H9 (cell line): ENCODE results near the gene ZNF570. TPM values are rescaled to one million over a fixed set of nuclear protein-coding genes. Genes with fewer than 3 reads are reported as not detected.

Source experiments
- DNase-seq: peaks from one replicate; pipeline ENCODE4 v3.0.0-alpha.2; 2017
- H2AFZ ChIP-seq: one replicate; pipeline ENCODE4 v1.6.1; 2013; ENCODE audit warnings: mild to moderate bottlenecking, low read length, control low read depth, moderate library complexity
- H2AK5ac ChIP-seq: 2 replicates; pipeline ENCODE4 v1.6.1; 2013; ENCODE audit warnings: low read length, control low read depth, mixed read lengths; ENCODE audit not compliant: insufficient read length
- H2BK120ac ChIP-seq: one replicate; pipeline ENCODE4 v1.6.1; 2013; ENCODE audit warnings: low read depth, mild to moderate bottlenecking, low read length, control low read depth, inconsistent platforms; ENCODE audit not compliant: poor library complexity, severe bottlenecking
- H2BK12ac ChIP-seq: 2 replicates; pipeline ENCODE4 v1.6.1; 2013; ENCODE audit warnings: low read length, control low read depth, mixed read lengths, low read depth; ENCODE audit not compliant: insufficient read length
- H2BK15ac ChIP-seq: 2 replicates; pipeline ENCODE4 v1.6.1; 2013; ENCODE audit warnings: low read depth, low read length, control low read depth
- H2BK20ac ChIP-seq: one replicate; pipeline ENCODE4 v1.6.1; 2013; ENCODE audit warnings: low read depth, mild to moderate bottlenecking, low read length, control low read depth, inconsistent platforms; ENCODE audit not compliant: poor library complexity, severe bottlenecking
- H2BK5ac ChIP-seq: 2 replicates; pipeline ENCODE4 v1.6.1; 2013; ENCODE audit warnings: low read length, control low read depth, mixed read lengths; ENCODE audit not compliant: insufficient read length
- H3K14ac ChIP-seq: 2 replicates; pipeline ENCODE4 v1.6.1; 2013; ENCODE audit warnings: low read length, control low read depth; ENCODE audit not compliant: insufficient read depth
- H3K18ac ChIP-seq: 2 replicates; pipeline ENCODE4 v1.6.1; 2013; ENCODE audit warnings: low read depth, mild to moderate bottlenecking, mixed read lengths, low read length, control low read depth; ENCODE audit not compliant: insufficient read length
- H3K23ac ChIP-seq: 2 replicates; pipeline ENCODE4 v1.6.1; 2013; ENCODE audit warnings: low read length, control low read depth, mixed read lengths, low read depth; ENCODE audit not compliant: insufficient read length
- H3K23me2 ChIP-seq: 2 replicates; pipeline ENCODE4 v1.6.1; 2013; ENCODE audit warnings: low read depth, mild to moderate bottlenecking, mixed read lengths, low read length, control low read depth; ENCODE audit not compliant: insufficient read length, poor library complexity, severe bottlenecking
- H3K27ac ChIP-seq: 2 replicates; pipeline ENCODE4 v1.5.1; 2013; ENCODE audit warnings: low read length, control low read depth, mixed read lengths, low read depth; ENCODE audit not compliant: insufficient read length
- H3K27me3 ChIP-seq: 2 replicates; pipeline ENCODE4 v1.6.1; 2013; ENCODE audit warnings: low read length, control low read depth, inconsistent platforms; ENCODE audit not compliant: insufficient read depth
- H3K4ac ChIP-seq: 2 replicates; pipeline ENCODE4 v1.6.1; 2013; ENCODE audit warnings: low read depth, mild to moderate bottlenecking, control low read depth, inconsistent platforms, low read length, moderate library complexity
- H3K4me1 ChIP-seq: 2 replicates; pipeline ENCODE4 v1.6.1; 2013; ENCODE audit warnings: low read length, control low read depth, inconsistent platforms; ENCODE audit not compliant: insufficient read depth
- H3K4me2 ChIP-seq: 2 replicates; pipeline ENCODE4 v1.6.1; 2013; ENCODE audit warnings: low read length, control low read depth, mixed read lengths; ENCODE audit not compliant: insufficient read length, insufficient read depth
- H3K56ac ChIP-seq: 2 replicates; pipeline ENCODE4 v1.6.1; 2013; ENCODE audit warnings: low read depth, mild to moderate bottlenecking, mixed read lengths, low read length, control low read depth; ENCODE audit not compliant: insufficient read length
- H3K79me1 ChIP-seq: 2 replicates; pipeline ENCODE4 v1.6.1; 2013; ENCODE audit warnings: low read depth, mild to moderate bottlenecking, moderate library complexity, low read length, control low read depth, inconsistent platforms; ENCODE audit not compliant: insufficient read depth, poor library complexity, severe bottlenecking
- H3K79me2 ChIP-seq: 2 replicates; pipeline ENCODE4 v1.6.1; 2013; ENCODE audit warnings: low read length, control low read depth, inconsistent platforms; ENCODE audit not compliant: insufficient read depth
- H3K9ac ChIP-seq: 2 replicates; pipeline ENCODE4 v1.6.1; 2013; ENCODE audit warnings: low read length, control low read depth, mixed read lengths; ENCODE audit not compliant: insufficient read length; ENCODE audit errors: extremely low read depth
- H3K9me3 ChIP-seq: one replicate; pipeline ENCODE4 v1.6.1; 2013; ENCODE audit warnings: low read depth, low read length, inconsistent platforms; ENCODE audit not compliant: control insufficient read depth
- H3T11ph ChIP-seq: one replicate; pipeline ENCODE4 v1.6.1; 2013; ENCODE audit warnings: mild to moderate bottlenecking, low read length, control low read depth, inconsistent platforms
- H4K20me1 ChIP-seq: one replicate; pipeline ENCODE4 v1.6.1; 2013; ENCODE audit not compliant: control insufficient read depth, insufficient read length, insufficient read depth
- H4K5ac ChIP-seq: 2 replicates; pipeline ENCODE4 v1.6.1; 2013; ENCODE audit warnings: low read depth, mild to moderate bottlenecking, mixed read lengths, low read length, control low read depth; ENCODE audit not compliant: insufficient read length
- H4K8ac ChIP-seq: replicated peaks from 2 replicates; pipeline ENCODE4 v1.6.1; 2013; ENCODE audit warnings: low read length, control low read depth, mixed read lengths, low read depth; ENCODE audit not compliant: insufficient read length
- H4K91ac ChIP-seq: 2 replicates; pipeline ENCODE4 v1.6.1; 2013; ENCODE audit warnings: low read depth, mild to moderate bottlenecking, moderate library complexity, mixed read lengths, low read length, control low read depth; ENCODE audit not compliant: insufficient read length
- H3K27ac Mint-ChIP-seq, 3 experiments: 2 replicates in 2 of 3; 3 replicates in 1 of 3; pipeline ENCODE4 v1.8.0; 2020 to 2021; ENCODE audit warnings: mixed read lengths in 3 of 3, mild to moderate bottlenecking in 1 of 3, moderate library complexity in 1 of 3
- H3K27me3 Mint-ChIP-seq: 2 replicates; pipeline ENCODE4 v1.8.0; 2021; ENCODE audit warnings: low read depth, mild to moderate bottlenecking, moderate library complexity, mixed read lengths
- H3K36me3 Mint-ChIP-seq, 3 experiments: 2 replicates in 2 of 3; 3 replicates in 1 of 3; pipeline ENCODE4 v1.8.0; 2020 to 2021; ENCODE audit warnings: low read depth in 3 of 3, mixed read lengths in 3 of 3; ENCODE audit not compliant: insufficient read depth in 1 of 3
- H3K4me1 Mint-ChIP-seq, 2 experiments: 2 replicates each; pipeline ENCODE4 v1.8.0; 2020; ENCODE audit warnings: mixed read lengths in 2 of 2
- H3K4me3 Mint-ChIP-seq, 2 experiments: 2 replicates in 1 of 2; 3 replicates in 1 of 2; pipeline ENCODE4 v1.8.0; 2020 to 2021; ENCODE audit warnings: mild to moderate bottlenecking in 2 of 2, mixed read lengths in 2 of 2, moderate library complexity in 1 of 2
- H3K9me3 Mint-ChIP-seq, 2 experiments: 2 replicates in 1 of 2; 3 replicates in 1 of 2; pipeline ENCODE4 v1.8.0; 2020; ENCODE audit warnings: mild to moderate bottlenecking in 2 of 2, mixed read lengths in 2 of 2, moderate library complexity in 1 of 2
- CTCF ChIP-seq: fragments of 200-600 bp; sonication (generic); conservative IDR thresholded peaks from 3 replicates; pipeline ENCODE4 v1.8.0; 2021; ENCODE audit warnings: antibody characterized with exemption, mild to moderate bottlenecking
- WGBS: extraction: QIAGEN DNeasy Blood & Tissue Kit; methylation state at CpG from one replicate; pipeline ENCODE4 v1.1.7; 2013; ENCODE audit warnings: missing lambda C conversion rate, low lambda C conversion rate, mixed read lengths; ENCODE audit not compliant: insufficient read length; ENCODE audit errors: extremely low coverage; 5-methylcytosine and 5-hydroxymethylcytosine counted together
- total RNA-seq: library from RNA; stranded (reverse); gene quantifications from 2 replicates; pipeline ENCODE4 v1.2.1, GENCODE V29; 2021

The ZNF570 gene
- total RNA-seq, 1 experiment from 2014 or later, result 5.9 TPM

GRCh38 chr19:37505958-37506386 is 36.8 kb downstream of the ZNF570 start:
- TF ChIP-seq CTCF, result no peak
- Mint-ChIP-seq H3K36me3 (peaks cover 27 to 29% (median 27%) of the 10 kb centered on the region in 3 experiments), H3K4me1 (no peaks in the 10 kb centered on the region; a peak in 1 of 4 replicates), H3K4me3 (no peak overlapping the region), H3K9me3 (peaks cover 14 to 26% of the 10 kb centered on the region in 2 experiments; a peak in 4 of 5 replicates), H3K27ac (no peak overlapping the region), H3K27me3 (no peaks in the 10 kb centered on the region)
- Histone ChIP-seq H3K18ac (peak overlapping the region; percentile 89), H3K9me3 (no peaks in the 10 kb centered on the region), H3K9ac (peak overlapping the region; percentile 95), H2BK120ac (no peak overlapping the region), H3T11ph (no peak overlapping the region), H3K4me1 (peaks cover 3% of the 10 kb centered on the region; the same call in 1 of the 2 replicates), H4K91ac (no peak overlapping the region), H3K79me2 (no peaks in the 10 kb centered on the region), H2AK5ac (no peak overlapping the region), H3K23ac (no peak overlapping the region), H4K8ac (no peak overlapping the region), H2BK15ac (no peak overlapping the region), H4K20me1 (no peaks in the 10 kb centered on the region), H3K79me1 (no peaks in the 10 kb centered on the region), H2BK5ac (peak overlapping the region; percentile 19), H2BK12ac (no peak overlapping the region), H3K14ac (peak overlapping the region; percentile 98; the same call in 1 of the 2 replicates), H4K5ac (peak overlapping the region; percentile 76), H3K4me2 (peak overlapping the region; percentile 85), H3K23me2 (peaks cover 14% of the 10 kb centered on the region), H3K56ac (peak overlapping the region; percentile 34), H3K4ac (no peak overlapping the region), H3K27ac (peak overlapping the region; percentile 73), H2BK20ac (no peak overlapping the region), H3K27me3 (no peaks in the 10 kb centered on the region), H2AFZ (peak overlapping the region; percentile 71)
- WGBS, result no CpG with 5 or more reads among the region's 12 CpGs
- no peak for DNase-seq
